22Rv1 (cell line): ENCODE results near the gene ABCA2.

ENCODE experiments used
- H3K27ac ChIP-seq: fragments of 450-650 bp; 2 replicates; pipeline ENCODE4 v1.5.1; 2017
- ZFX ChIP-seq: fragments of 450-650 bp; IDR thresholded peaks from 2 replicates; pipeline ENCODE4 v1.6.1; 2017; ENCODE audit warnings: antibody characterized with exemption, borderline replicate concordance
- TF ChIP-seq, protein P1 (sequence below): fragments of 450-650 bp; IDR thresholded peaks from 2 replicates; pipeline ENCODE4 v1.5.1; 2017; ENCODE audit warnings: mild to moderate bottlenecking

ABCA2 gene

GRCh38 chr9:136996361-136997292 is 31.4 kb downstream of the ABCA2 start, which contains the start of gene CLIC3:
TSS of gene CLIC3 (minus strand) at chr9:136996568. CDS start at chr9:136996543, 25 bp downstream.
- no peak for TF ChIP-seq ZFX
- TF ChIP-seq, protein P1, sequence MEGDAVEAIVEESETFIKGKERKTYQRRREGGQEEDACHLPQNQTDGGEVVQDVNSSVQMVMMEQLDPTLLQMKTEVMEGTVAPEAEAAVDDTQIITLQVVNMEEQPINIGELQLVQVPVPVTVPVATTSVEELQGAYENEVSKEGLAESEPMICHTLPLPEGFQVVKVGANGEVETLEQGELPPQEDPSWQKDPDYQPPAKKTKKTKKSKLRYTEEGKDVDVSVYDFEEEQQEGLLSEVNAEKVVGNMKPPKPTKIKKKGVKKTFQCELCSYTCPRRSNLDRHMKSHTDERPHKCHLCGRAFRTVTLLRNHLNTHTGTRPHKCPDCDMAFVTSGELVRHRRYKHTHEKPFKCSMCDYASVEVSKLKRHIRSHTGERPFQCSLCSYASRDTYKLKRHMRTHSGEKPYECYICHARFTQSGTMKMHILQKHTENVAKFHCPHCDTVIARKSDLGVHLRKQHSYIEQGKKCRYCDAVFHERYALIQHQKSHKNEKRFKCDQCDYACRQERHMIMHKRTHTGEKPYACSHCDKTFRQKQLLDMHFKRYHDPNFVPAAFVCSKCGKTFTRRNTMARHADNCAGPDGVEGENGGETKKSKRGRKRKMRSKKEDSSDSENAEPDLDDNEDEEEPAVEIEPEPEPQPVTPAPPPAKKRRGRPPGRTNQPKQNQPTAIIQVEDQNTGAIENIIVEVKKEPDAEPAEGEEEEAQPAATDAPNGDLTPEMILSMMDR: no peak
- H3K27ac ChIP-seq: peak within 1 kb of the TSS; percentile 82

DNA sequence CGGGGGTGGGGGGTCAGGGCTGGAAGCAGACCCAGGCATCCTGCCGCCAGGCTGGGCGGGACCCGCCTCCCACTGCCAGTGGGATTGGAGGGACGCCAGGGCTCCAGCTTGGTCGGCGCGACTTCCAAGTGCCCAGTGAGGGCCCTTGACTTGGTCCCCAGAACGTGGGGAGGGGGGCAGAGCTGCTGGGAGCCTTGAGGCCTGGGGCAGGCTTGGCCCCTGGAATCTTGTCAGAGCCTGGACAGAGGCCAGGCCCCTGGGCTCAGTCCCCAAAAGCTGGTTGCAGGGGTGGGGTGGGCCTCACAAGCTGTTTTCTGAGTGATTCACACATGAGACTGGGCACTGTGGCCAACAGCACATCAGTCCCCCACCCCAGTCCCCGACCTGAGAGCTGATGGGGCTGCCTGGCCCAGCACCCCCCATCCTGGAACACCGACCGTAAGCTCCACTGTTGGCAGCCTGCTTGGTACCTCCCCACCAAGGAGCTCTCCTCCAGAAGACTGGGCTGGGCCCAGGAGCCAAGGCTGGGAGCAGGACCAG is 32.2 kb downstream of the ABCA2 start:
- TF ChIP-seq, protein P1: no peak
- no peak for TF ChIP-seq ZFX
- peak overlapping the region; percentile 82 for H3K27ac ChIP-seq

GRCh38 chr9:136995362-136995761 is 32.7 kb downstream of the ABCA2 start:
- TF ChIP-seq, protein P1: no peak
- no peak for TF ChIP-seq ZFX
- H3K27ac ChIP-seq: peak overlapping the region; percentile 82

GRCh38 chr9:136994888-136995230 is 33.2 kb downstream of the ABCA2 start:
- TF ChIP-seq ZFX: no peak
- TF ChIP-seq, protein P1: no peak
- H3K27ac ChIP-seq: peak overlapping the region; percentile 82

GRCh38 chr9:136994180-136994887 is 33.7 kb downstream of the ABCA2 start:
- peak overlapping the region; percentile 90 for H3K27ac ChIP-seq
- TF ChIP-seq ZFX: no peak
- TF ChIP-seq, protein P1: no peak

DNA sequence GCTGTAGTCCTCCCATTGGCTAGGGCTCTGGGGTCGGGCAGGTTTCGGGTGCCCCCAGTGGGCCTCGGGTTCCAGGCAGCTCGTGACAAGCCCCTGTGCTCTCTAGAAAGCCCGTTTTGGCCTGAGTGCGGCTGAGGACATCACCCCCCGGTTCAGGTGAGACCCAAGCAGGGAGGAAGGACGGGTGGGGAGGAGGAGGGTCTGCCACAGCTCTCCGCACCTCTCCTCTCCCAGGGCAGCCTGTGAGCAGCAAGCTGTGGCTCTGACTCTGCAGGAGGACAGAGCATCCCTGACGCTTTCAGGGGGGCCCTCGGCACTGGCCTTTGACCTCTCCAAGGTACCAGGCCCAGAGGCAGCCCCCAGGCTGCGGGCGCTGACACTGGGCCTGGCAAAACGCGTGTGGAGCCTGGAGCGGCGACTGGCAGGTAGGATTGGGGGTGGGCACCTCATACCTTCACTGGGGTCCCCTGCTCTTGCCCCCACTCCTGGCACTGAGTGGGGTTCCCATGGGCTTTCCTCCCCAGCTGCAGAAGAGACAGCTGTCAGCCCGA is 35.1 kb downstream of the ABCA2 start:
- TF ChIP-seq, protein P1: no peak
- TF ChIP-seq ZFX: no peak
- peak overlapping the region; percentile 90 for H3K27ac ChIP-seq
